Activated naive CD8-positive, alpha-beta T cell (primary cell): ENCODE measurements around the gene GSS.

Experiments used
- H3K27ac Mint-ChIP-seq: one replicate; pipeline ENCODE4 v1.8.0; 2021; ENCODE audit warnings: mixed read lengths
- H3K27me3 Mint-ChIP-seq: one replicate; pipeline ENCODE4 v1.8.0; 2021; ENCODE audit warnings: mixed read lengths
- H3K36me3 Mint-ChIP-seq: one replicate; pipeline ENCODE4 v1.8.0; 2021; ENCODE audit warnings: mixed read lengths
- H3K4me1 Mint-ChIP-seq: one replicate; pipeline ENCODE4 v1.8.0; 2021; ENCODE audit warnings: low read depth, mixed read lengths
- H3K4me3 Mint-ChIP-seq: one replicate; pipeline ENCODE4 v1.8.0; 2021; ENCODE audit warnings: mild to moderate bottlenecking, mixed read lengths
- H3K9me3 Mint-ChIP-seq: one replicate; pipeline ENCODE4 v1.8.0; 2021; ENCODE audit warnings: low read depth, mixed read lengths

The GSS gene

DNA sequence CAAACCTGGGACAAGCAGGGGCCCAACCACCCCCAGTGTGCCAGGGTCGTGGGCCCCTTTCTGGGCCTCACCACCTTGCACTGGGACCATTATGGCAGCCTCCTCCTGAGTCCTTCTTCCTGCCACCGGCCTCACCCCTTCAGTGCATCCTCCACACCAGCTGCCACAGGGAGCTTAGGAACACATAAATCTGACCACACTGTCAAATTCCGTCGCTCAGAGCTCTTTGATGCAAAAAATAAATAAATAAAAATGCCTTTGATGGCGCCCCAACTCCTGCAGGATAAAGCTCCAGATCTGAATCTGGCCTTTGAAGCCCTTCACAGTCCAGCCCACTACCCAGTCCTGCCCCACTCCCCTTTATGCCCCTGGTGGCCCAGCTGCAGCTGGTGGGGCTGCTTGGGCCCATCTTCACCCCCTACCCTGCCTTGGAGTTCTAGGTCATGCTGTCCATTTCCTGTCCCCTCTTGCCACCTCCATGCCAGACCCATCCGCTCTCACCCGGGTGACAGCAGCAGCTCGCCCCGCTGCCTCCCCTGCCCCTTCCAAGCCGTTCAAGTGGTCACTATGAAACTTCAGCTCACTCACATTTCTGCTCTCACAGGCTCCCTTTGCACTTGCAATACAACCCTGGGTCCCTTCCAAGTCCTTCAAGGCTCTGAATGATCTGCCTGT, 16.1 kb upstream of the GSS start:
- Mint-ChIP-seq H3K27ac (no peak overlapping the region), H3K9me3 (no peaks in the 10 kb centered on the region), H3K4me1 (no peaks in the 10 kb centered on the region), H3K27me3 (no peaks in the 10 kb centered on the region), H3K4me3 (no peak overlapping the region), H3K36me3 (peaks cover 2% of the 10 kb centered on the region)

DNA sequence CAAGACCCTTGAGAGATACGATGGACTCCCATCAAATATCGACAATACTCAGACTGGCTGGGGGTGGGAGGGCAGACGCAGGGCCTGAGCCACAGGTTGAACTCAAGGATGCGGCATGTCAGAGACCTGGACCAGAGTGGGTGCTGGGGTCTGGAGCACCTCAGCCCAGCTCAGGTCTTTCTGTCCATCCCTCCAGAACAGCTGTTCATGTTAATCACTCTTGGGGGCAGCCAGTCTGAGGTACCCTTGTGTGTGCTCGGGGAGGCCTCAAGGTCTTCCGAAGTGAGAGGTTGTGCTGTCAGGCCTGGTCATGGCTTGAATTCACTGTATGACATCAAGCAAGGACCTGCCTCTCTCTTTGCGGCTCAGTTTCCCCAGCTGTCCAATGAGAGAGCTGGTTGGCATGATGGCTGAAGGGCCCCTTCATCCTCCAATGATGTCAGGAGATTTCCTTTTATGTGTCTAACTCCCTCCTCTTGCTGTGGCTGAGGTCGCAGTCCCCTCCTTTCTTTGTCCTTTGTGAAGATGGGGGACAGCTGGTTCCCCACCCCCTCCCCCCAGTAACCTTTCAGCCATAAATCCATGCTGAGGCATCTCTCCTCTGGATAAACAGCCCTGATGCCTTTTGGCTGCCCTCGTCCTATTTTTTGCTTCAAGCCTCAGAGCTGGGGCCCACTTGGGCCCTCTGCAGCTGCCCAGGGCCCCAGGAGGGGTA, 15.4 kb upstream of the GSS start:
- no peaks in the 10 kb centered on the region for H3K9me3 Mint-ChIP-seq
- H3K27ac Mint-ChIP-seq: no peak overlapping the region
- H3K4me3 Mint-ChIP-seq: no peak overlapping the region
- H3K36me3 Mint-ChIP-seq: peaks cover 2% of the 10 kb centered on the region
- H3K27me3 Mint-ChIP-seq: no peaks in the 10 kb centered on the region
- no peaks in the 10 kb centered on the region for H3K4me1 Mint-ChIP-seq

DNA sequence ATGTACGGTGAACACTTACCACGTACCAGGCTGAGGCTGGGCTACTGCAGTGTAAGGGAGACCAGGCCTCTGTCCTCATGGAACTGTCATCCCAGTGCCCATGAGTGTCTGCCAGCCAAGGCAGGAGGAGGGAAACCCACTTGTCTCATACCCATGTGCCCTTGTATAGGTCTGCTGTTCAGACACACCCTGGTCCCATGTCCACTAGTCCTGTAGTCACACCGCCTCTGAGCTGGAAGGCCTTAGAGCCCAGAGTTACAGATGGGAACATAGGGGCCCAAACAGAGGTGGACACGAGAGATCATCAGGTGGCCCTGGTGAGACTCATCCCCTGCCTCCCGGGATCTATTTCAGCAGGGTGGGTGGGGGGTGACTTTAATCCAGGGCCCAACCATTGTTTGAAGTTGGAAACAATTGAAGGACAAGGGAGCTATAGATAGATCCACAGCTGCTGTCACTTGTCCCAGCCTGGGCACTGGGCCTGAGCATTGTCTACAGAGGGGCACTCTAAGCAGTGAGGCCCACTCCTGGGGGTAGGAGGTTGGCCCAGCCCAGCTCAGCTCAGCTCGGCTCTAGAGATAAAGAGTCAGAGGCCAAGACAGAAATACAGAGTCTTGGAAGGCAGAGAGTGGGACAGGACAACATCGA, 14.7 kb upstream of the GSS start:
- Mint-ChIP-seq H3K4me3 (no peak overlapping the region), H3K9me3 (no peaks in the 10 kb centered on the region), H3K27me3 (no peaks in the 10 kb centered on the region), H3K4me1 (no peaks in the 10 kb centered on the region), H3K27ac (no peak overlapping the region), H3K36me3 (peaks cover 2% of the 10 kb centered on the region)

DNA sequence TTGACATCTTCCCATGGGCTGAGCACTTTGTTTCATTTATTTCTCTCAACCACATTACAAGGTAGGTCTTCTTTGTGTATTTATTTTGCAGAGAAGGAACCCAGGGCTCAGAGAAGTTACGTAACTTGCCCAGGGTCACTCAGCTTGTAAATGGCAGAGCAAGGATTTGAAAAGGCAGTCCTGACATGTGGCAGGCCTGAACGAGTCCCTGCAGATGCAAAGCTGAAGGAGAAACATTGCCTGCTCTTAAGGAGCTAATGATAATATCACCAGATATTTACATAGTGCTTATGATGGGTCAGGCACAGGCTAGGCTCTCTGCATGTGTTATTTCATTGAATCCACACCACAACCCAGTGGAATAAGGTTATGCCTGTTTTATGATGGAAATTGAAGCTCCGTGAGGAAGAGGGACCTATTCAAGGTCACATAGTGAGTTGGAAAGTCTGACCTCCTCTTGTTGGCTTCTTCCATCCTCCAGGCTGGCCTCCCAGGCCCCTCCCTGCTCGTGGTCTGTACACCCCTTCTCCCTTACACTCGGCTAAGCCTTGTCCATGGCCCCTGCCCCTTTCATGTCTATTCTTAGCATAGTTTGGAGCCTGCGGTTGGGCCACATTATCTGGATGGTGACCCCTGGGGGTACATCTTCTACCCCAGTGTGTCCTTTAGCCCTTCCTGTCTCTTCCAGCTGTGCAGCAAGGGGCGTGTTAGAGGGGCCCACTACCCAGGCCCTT, 12.6 kb upstream of the GSS start:
- Mint-ChIP-seq H3K9me3 (no peaks in the 10 kb centered on the region), H3K27ac (no peak overlapping the region), H3K36me3 (peaks cover 2% of the 10 kb centered on the region), H3K27me3 (no peaks in the 10 kb centered on the region), H3K4me3 (no peak overlapping the region), H3K4me1 (no peaks in the 10 kb centered on the region)

DNA sequence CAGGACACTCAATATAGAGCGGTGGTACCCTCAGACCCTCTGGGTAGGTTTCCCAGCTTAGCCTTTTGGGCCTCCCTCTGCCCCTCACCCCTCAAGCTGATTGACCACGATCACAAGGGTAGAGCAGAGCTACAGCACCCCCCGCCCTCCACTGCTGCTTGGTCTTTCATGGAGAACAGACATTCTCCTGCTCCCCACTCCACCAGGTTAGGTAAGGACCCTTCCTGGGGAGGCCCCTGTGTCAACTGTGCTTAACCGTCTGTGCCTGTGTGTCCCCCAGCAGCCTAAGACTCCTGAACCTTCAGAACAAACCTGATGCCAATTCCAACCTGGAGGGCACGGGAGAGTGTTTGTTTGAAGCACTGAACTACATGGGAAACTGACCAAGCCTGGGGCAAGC, 11.8 kb upstream of the GSS start:
- Mint-ChIP-seq H3K9me3 (no peaks in the 10 kb centered on the region), H3K4me3 (no peak overlapping the region), H3K27ac (no peak overlapping the region), H3K36me3 (peaks cover 2% of the 10 kb centered on the region), H3K4me1 (no peaks in the 10 kb centered on the region), H3K27me3 (no peaks in the 10 kb centered on the region)

DNA sequence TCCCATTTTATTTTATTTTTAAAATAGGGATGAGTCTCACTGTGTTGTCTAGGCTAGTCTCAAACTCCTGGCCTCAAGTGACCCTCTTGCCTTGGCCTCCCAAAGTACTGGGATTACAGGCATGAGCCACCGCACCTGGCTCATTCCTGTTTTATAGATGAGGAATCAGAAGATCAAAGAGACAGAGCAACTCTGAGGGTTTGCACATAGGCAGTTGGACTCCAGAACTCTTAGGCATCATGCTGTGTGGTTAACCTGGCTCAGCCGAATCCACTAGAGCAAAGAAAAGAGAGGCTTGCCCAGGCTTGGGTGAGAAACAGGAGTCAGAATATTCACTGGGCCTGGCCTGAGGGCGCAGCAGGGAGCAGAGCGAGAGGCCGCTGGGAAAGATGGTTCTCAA, 9.4 kb upstream of the GSS start:
- no peak overlapping the region for H3K4me3 Mint-ChIP-seq
- no peaks in the 10 kb centered on the region for H3K27me3 Mint-ChIP-seq
- H3K36me3 Mint-ChIP-seq: no peaks in the 10 kb centered on the region
- H3K4me1 Mint-ChIP-seq: peaks cover 5% of the 10 kb centered on the region
- H3K9me3 Mint-ChIP-seq: no peaks in the 10 kb centered on the region
- H3K27ac Mint-ChIP-seq: no peak overlapping the region

DNA sequence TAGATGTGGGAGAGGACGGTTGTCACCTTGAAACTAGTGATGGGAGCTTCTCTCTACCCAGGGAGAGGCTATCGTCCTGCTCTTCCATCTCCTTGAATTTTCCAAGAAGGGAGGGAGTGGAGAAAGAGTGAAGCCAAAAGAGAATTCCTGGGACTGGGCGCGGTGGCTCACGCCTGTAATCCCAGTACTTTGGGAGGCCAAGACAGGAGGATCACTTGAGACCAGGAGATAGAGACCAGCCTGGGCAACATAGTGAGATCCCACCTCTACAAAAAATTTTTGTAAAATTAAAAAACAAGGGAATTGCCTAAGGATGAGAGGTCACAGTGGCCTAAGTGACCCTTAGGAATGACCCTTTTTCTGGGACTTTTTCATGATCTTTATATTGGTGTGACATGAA, 8.9 kb upstream of the GSS start:
- Mint-ChIP-seq H3K9me3 (no peaks in the 10 kb centered on the region), H3K4me1 (peaks cover 5% of the 10 kb centered on the region), H3K4me3 (no peak overlapping the region), H3K27me3 (no peaks in the 10 kb centered on the region), H3K27ac (no peak overlapping the region), H3K36me3 (no peaks in the 10 kb centered on the region)

DNA sequence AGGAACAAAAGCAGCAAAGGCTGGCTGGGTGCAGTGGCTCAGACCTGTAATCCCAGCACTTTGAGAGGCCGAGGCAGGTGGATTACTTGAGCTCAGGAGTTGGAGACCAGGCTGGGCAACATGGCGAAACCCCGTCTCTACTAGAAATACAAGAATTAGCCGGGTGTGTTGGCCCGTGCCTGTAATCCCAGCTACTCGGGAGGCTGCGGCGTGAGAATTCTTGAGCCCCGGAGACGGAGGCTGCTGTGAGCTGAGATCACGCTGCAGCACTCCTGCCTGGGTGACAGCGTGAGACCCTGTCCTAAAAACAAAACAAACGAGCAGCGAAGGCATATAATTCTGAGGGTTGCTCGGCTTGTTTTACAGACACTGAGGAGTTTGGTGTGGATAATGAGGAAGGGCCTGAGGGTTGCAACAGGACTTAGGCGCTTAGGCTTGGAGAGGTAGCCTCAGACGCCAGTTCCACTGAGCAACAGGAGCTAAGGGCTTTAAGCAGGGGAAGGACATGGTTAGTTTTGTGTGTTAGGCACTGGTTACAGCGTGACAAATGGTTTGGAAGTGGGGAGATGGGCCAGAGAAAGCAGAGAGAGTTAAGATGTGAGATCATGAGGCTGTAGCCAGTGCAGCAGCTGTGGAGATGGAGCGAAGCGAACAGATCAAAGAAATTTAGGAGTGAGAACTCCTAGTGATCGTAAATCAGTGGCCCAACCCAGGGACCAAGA, 1.3 kb upstream of the GSS start:
- no peaks in the 10 kb centered on the region for H3K9me3 Mint-ChIP-seq
- no peak overlapping the region for H3K4me3 Mint-ChIP-seq
- H3K27ac Mint-ChIP-seq: no peak overlapping the region
- H3K27me3 Mint-ChIP-seq: no peaks in the 10 kb centered on the region
- peaks cover 29% of the 10 kb centered on the region for H3K4me1 Mint-ChIP-seq
- H3K36me3 Mint-ChIP-seq: no peaks in the 10 kb centered on the region

DNA sequence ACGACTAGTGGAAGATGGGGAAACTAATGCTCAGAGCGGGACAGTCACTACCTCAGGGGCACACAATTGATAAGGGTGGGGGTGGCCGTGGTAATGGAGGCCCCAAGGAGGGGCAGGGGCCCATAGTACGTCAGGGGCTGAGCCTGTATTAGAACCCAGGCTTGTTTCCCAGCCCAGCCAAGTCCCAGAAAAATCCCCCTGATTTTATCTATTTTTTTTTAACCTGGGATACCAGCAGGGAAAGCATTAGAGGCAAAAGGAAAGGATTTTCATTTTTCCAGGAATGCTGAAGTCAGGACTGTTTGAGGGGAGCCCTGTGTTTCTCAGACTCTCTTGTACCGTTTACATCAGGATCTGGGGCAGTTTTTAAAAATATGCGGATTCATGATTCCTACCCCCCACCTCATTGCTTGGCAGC, 444 bp upstream of the GSS start:
- no peaks in the 10 kb centered on the region for H3K27me3 Mint-ChIP-seq
- H3K36me3 Mint-ChIP-seq: no peaks in the 10 kb centered on the region
- H3K27ac Mint-ChIP-seq: peak overlapping the region; percentile 97
- H3K4me3 Mint-ChIP-seq: peak overlapping the region; percentile 98
- peaks cover 30% of the 10 kb centered on the region for H3K4me1 Mint-ChIP-seq
- no peaks in the 10 kb centered on the region for H3K9me3 Mint-ChIP-seq

DNA sequence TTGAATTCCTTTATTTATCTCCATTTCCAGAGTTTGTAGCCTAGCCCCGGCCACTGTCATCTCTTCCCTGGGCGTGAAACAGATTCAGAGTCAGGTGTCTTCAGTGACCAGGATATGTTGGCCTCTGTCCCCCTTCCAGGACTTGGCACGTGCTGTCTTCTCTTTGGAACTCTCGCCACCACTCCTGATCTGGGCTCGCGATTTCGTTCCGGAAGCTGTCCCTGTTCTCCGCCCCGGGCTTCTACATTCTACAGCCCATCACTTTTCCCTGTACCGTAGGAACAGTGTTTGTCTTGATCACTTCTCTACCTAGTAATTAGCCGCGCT, 739 bp downstream of the GSS start:
- no peaks in the 10 kb centered on the region for H3K9me3 Mint-ChIP-seq
- peaks cover 24% of the 10 kb centered on the region for H3K4me1 Mint-ChIP-seq
- peak overlapping the region; percentile 97 for H3K27ac Mint-ChIP-seq
- H3K4me3 Mint-ChIP-seq: peak overlapping the region; percentile 98
- no peaks in the 10 kb centered on the region for H3K36me3 Mint-ChIP-seq
- H3K27me3 Mint-ChIP-seq: no peaks in the 10 kb centered on the region

DNA sequence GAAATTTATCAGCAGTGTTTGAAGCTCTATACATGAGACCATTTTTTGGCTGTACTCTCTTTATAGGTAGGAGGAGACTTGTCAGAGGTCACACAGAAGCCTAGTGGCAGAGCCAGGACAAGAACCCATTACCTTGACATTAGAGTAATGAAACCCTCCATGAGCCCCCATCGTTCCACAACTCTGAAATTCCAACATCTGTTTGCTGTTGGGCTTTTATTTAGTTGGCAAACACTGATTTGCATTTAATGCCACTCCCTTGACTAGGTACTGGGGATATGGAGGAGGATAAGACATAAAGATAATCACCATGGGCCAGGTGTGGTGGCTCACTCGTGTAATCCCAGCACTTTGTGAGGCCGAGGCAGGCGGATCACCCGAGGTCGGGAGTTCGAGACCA, 1.6 kb downstream of the GSS start:
- peaks cover 24% of the 10 kb centered on the region for H3K4me1 Mint-ChIP-seq
- H3K4me3 Mint-ChIP-seq: peak overlapping the region; percentile 35
- H3K9me3 Mint-ChIP-seq: no peaks in the 10 kb centered on the region
- H3K27ac Mint-ChIP-seq: no peak overlapping the region
- no peaks in the 10 kb centered on the region for H3K27me3 Mint-ChIP-seq
- H3K36me3 Mint-ChIP-seq: no peaks in the 10 kb centered on the region

DNA sequence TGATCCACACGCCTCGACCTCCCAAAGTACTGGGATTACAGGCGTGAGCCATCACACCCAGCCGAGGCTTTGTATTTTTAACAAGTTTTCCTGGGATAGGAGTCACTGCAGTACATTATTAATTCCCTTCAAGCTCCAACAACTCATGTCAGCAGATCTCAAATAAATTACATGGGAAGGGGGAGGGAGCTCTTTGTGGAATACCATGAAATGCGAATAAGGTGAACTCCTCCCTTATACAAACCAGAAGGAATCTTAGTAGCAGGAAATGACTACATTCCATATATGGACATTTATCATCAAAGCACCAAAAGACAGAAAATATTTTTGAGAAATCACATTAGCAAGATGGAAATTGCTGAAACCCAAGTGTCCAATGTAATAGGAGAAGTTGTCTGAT, 2.9 kb downstream of the GSS start:
- Mint-ChIP-seq H3K4me3 (no peak overlapping the region), H3K27ac (no peak overlapping the region), H3K9me3 (no peaks in the 10 kb centered on the region), H3K27me3 (no peaks in the 10 kb centered on the region), H3K4me1 (peaks cover 24% of the 10 kb centered on the region), H3K36me3 (no peaks in the 10 kb centered on the region)

DNA sequence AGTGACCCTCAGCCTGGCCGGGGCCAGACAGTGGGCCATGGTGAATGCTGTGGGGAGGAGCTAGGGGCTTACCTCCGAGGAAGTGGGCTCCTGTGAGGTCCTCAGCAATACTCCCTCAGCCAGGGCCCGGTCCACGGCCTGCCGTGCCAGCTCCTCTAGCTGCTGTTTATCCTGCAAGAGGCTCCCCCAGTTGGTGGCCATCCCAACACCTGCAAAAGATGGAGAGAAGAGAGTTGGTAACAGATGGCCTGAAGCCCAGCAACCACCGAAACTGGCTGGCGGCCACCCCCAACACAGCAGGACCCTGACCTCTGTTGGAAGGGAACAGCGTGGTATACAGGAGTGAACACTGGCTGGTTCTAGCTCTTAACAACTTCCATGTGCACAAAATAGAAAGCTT, 4.0 kb downstream of the GSS start:
- no peak overlapping the region for H3K27ac Mint-ChIP-seq
- H3K36me3 Mint-ChIP-seq: no peaks in the 10 kb centered on the region
- H3K27me3 Mint-ChIP-seq: no peaks in the 10 kb centered on the region
- H3K9me3 Mint-ChIP-seq: no peaks in the 10 kb centered on the region
- H3K4me3 Mint-ChIP-seq: no peak overlapping the region
- peaks cover 24% of the 10 kb centered on the region for H3K4me1 Mint-ChIP-seq

DNA sequence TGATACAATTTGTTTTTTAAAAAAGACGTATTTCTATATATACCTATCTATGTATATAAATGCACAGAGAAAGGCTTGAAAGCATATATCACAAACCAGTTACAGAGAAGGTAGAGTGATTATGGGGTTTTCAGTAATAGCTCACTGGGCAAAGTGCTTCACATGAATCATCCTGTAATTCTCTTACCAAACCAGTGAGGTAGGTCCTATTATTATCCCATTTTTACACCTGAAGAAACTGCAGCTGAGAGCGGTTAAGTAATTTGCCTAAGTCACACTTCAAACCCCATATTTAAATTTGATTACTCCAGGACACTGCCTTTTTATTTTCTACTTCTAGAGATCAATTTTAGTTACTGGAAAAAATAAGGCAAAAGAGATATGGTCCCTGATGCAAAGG, 4.4 kb downstream of the GSS start:
- Mint-ChIP-seq H3K4me3 (no peak overlapping the region), H3K4me1 (peaks cover 22% of the 10 kb centered on the region), H3K27ac (no peak overlapping the region), H3K36me3 (no peaks in the 10 kb centered on the region), H3K27me3 (no peaks in the 10 kb centered on the region), H3K9me3 (no peaks in the 10 kb centered on the region)

DNA sequence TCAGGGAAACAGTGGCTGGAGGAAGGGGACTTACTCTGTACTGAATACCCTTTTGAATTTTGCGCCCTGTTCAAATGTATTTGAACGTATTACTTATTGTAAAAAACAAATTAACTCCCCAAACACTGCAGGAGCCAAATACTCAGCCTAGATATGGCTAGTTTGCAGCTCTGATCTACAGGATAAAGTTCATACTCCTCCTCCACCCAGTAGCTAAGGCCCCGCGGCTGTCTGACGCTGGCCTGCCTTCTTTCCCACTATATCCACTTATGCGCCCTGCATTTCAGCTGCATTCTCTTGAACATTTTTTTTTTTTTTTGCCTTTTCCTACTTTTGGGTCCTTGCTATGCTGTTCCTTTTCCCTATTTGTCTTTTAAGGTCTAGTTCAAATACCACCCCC, 6.5 kb downstream of the GSS start:
- H3K27me3 Mint-ChIP-seq: no peaks in the 10 kb centered on the region
- peaks cover 2% of the 10 kb centered on the region for H3K36me3 Mint-ChIP-seq
- no peak overlapping the region for H3K4me3 Mint-ChIP-seq
- no peaks in the 10 kb centered on the region for H3K9me3 Mint-ChIP-seq
- peaks cover 5% of the 10 kb centered on the region for H3K4me1 Mint-ChIP-seq
- H3K27ac Mint-ChIP-seq: no peak overlapping the region
